ENCODE data around the gene C1QTNF12.
A peak's percentile ranks its signal among the peaks of the same experiment; 100 is the strongest.

The C1QTNF12 gene

GRCh38 chr1:1234180-1234808 lies 12.2 kb downstream of the C1QTNF12 start:
- WGBS, 2 experiments, result 95% methylated on average over 28 of the region's 28 CpGs
- Histone ChIP-seq H3K9me3 (ENCODE audit: control insufficient read depth, low read length) (no peaks in the 10 kb centered on the region), H3K4me1 (ENCODE audit: control insufficient read depth, insufficient read depth, low read length) (peaks cover 14% of the 10 kb centered on the region), H3K36me3 (ENCODE audit: control insufficient read depth, insufficient read depth, low read length) (no peaks in the 10 kb centered on the region), H3K27me3 (ENCODE audit: control insufficient read depth, insufficient read depth, low read length, poor library complexity, severe bottlenecking) (no peaks in the 10 kb centered on the region), H3K27ac (ENCODE audit: insufficient read depth, low read depth, low read length, poor library complexity, severe bottlenecking) (no peak overlapping the region), H3K4me3 (ENCODE audit: insufficient read depth, low read depth, low read length) (no peak overlapping the region)

DNA sequence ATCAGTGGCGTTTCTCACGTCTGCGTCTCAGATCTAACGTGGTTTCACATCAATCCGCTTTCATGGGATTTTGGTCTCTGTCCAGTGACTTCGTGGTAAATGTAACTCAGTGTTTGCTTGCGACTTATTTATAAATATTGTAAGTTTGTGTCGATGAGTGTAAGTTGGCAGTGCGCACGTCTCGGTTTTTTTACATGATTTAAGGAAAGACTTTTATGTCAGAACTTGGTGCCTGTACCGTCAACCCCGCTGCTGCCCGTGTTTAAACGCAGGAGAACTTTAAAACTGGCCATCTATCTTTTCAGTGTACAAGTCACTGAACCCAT lies 13.0 kb downstream of the C1QTNF12 start:
- Histone ChIP-seq H3K9me3 (ENCODE audit: control insufficient read depth, low read length) (no peaks in the 10 kb centered on the region), H3K4me3 (ENCODE audit: insufficient read depth, low read depth, low read length) (peak overlapping the region; percentile 22), H3K27me3 (ENCODE audit: control insufficient read depth, insufficient read depth, low read length, poor library complexity, severe bottlenecking) (no peaks in the 10 kb centered on the region), H3K36me3 (ENCODE audit: control insufficient read depth, insufficient read depth, low read length) (no peaks in the 10 kb centered on the region), H3K27ac (ENCODE audit: insufficient read depth, low read depth, low read length, poor library complexity, severe bottlenecking) (no peak overlapping the region), H3K4me1 (ENCODE audit: control insufficient read depth, insufficient read depth, low read length) (peaks cover 14% of the 10 kb centered on the region)
- WGBS, 2 experiments, result 95% methylated on average over 15 of the region's 15 CpGs

GRCh38 chr1:1232796-1233566 lies 13.5 kb downstream of the C1QTNF12 start:
- WGBS, 2 experiments, result 96 to 97% methylated on average over 98 of the region's 98 CpGs
- no peaks in the 10 kb centered on the region for H3K27me3 ChIP-seq (ENCODE audit: control insufficient read depth, insufficient read depth, low read length, poor library complexity, severe bottlenecking)
- H3K36me3 ChIP-seq (ENCODE audit: control insufficient read depth, insufficient read depth, low read length), result no peaks in the 10 kb centered on the region
- H3K9me3 ChIP-seq (ENCODE audit: control insufficient read depth, low read length), result no peaks in the 10 kb centered on the region
- H3K27ac ChIP-seq (ENCODE audit: insufficient read depth, low read depth, low read length, poor library complexity, severe bottlenecking), result no peak overlapping the region
- peak overlapping the region; percentile 22 for H3K4me3 ChIP-seq (ENCODE audit: insufficient read depth, low read depth, low read length)
- peaks cover 14% of the 10 kb centered on the region for H3K4me1 ChIP-seq (ENCODE audit: control insufficient read depth, insufficient read depth, low read length)

- Histone ChIP-seq H3K27me3 (ENCODE audit: control insufficient read depth, insufficient read depth, low read length, poor library complexity, severe bottlenecking) (no peaks in the 10 kb centered on the region), H3K9me3 (ENCODE audit: control insufficient read depth, low read length) (no peaks in the 10 kb centered on the region), H3K36me3 (ENCODE audit: control insufficient read depth, insufficient read depth, low read length) (no peaks in the 10 kb centered on the region), H3K4me3 (ENCODE audit: insufficient read depth, low read depth, low read length) (peak within 1 kb of the TSS; percentile 85), H3K27ac (ENCODE audit: insufficient read depth, low read depth, low read length, poor library complexity, severe bottlenecking) (no peak within 1 kb of the TSS), H3K4me1 (ENCODE audit: control insufficient read depth, insufficient read depth, low read length) (peaks cover 14% of the 10 kb centered on the region)
- 24 to 25% methylated on average over 100 of the region's 100 CpGs for WGBS, 2 experiments
Observed at GRCh38 chr1:1232208-1232795, 14.2 kb downstream of the C1QTNF12 start, which contains the start of gene B3GALT6. Gene B3GALT6, plus strand, starts transcription at chr1:1232237. Its CDS starts 42 bp downstream, at chr1:1232279.

DNA sequence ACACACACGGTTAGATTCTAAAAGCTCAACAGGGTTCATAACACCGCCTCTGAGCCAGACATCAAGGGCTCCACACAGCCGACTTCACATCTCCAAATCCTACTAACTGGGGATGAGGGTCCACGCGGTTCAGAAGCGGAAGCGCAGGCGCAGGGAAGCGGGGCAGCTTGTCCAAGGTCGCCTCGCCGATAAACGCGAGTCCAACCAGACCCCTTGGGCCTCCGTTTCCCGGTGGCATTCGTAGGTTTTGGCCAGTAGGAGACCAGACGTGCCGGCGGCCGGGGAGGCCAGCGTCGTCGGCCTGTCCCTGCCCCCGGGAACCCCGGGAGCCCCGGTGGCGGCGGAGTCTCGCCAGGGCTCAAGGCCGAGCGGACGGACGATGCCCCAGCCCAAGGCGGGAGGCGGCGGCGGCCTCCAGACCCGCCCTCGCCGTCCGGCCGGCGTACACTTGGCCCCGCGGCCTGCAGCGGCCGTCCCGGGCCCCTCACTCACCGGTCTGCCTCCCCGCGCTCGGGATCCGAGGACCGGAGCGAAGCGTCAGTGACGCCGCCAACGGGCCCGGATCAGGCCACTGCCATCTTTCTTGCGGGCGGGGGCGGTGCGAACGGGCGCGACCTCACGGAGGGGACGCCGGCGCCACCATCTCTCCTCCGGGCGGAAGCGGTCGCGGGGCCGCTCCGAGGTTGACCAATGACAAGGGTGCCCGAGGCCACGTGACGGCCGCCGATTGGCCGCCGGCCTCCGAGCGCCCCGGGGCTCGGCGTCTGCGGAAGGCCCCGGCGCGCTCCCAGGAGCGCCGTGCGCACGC lies 14.9 kb downstream of the C1QTNF12 start, which contains the start of gene SDF4:
Gene SDF4, minus strand, starts transcription at position 602 of the 808 bp plus-strand sequence. CDS start 3,229 bp downstream, outside the sequence.
- H3K27ac ChIP-seq (ENCODE audit: insufficient read depth, low read depth, low read length, poor library complexity, severe bottlenecking), result no peak within 1 kb of the TSS
- H3K4me1 ChIP-seq (ENCODE audit: control insufficient read depth, insufficient read depth, low read length), result peaks cover 9% of the 10 kb centered on the region
- H3K36me3 ChIP-seq (ENCODE audit: control insufficient read depth, insufficient read depth, low read length), result no peaks in the 10 kb centered on the region
- no peaks in the 10 kb centered on the region for H3K9me3 ChIP-seq (ENCODE audit: control insufficient read depth, low read length)
- WGBS, 2 experiments, result 0% methylated on average over 99 of the region's 99 CpGs
- H3K4me3 ChIP-seq (ENCODE audit: insufficient read depth, low read depth, low read length), result peak within 1 kb of the TSS; percentile 85
- H3K27me3 ChIP-seq (ENCODE audit: control insufficient read depth, insufficient read depth, low read length, poor library complexity, severe bottlenecking), result no peaks in the 10 kb centered on the region

GRCh38 chr1:1230656-1231399 lies 15.7 kb downstream of the C1QTNF12 start:
- WGBS, 2 experiments, result 37 to 39% methylated on average over 24 of the region's 24 CpGs
- Histone ChIP-seq H3K36me3 (ENCODE audit: control insufficient read depth, insufficient read depth, low read length) (no peaks in the 10 kb centered on the region), H3K9me3 (ENCODE audit: control insufficient read depth, low read length) (no peaks in the 10 kb centered on the region), H3K4me1 (ENCODE audit: control insufficient read depth, insufficient read depth, low read length) (peaks cover 8% of the 10 kb centered on the region), H3K4me3 (ENCODE audit: insufficient read depth, low read depth, low read length) (peak overlapping the region; percentile 85), H3K27me3 (ENCODE audit: control insufficient read depth, insufficient read depth, low read length, poor library complexity, severe bottlenecking) (no peaks in the 10 kb centered on the region), H3K27ac (ENCODE audit: insufficient read depth, low read depth, low read length, poor library complexity, severe bottlenecking) (no peak overlapping the region)

DNA sequence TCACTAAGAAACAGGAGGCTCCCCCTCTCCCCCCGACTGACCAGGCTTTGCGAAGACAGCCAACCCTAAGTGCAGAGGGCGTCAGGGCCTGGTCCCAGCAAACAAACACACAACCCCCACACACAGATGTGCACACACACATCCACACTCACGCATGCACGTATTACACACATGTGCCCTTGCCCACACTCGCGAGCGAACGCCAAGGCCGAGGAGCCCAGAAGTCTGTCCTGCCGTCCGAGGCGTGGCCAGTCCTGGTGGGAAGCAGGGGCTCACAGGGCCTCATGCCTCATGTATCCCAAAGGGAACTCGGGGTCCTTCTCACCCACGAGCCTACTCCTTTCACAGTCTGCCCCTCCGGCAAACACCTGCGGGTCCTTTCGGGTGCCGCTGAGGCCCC lies 16.8 kb downstream of the C1QTNF12 start:
- peaks cover 8% of the 10 kb centered on the region for H3K4me1 ChIP-seq (ENCODE audit: control insufficient read depth, insufficient read depth, low read length)
- no peak overlapping the region for H3K27ac ChIP-seq (ENCODE audit: insufficient read depth, low read depth, low read length, poor library complexity, severe bottlenecking)
- WGBS, 2 experiments, result 95% methylated on average over 19 of the region's 19 CpGs
- no peak overlapping the region for H3K4me3 ChIP-seq (ENCODE audit: insufficient read depth, low read depth, low read length)
- no peaks in the 10 kb centered on the region for H3K9me3 ChIP-seq (ENCODE audit: control insufficient read depth, low read length)
- H3K27me3 ChIP-seq (ENCODE audit: control insufficient read depth, insufficient read depth, low read length, poor library complexity, severe bottlenecking), result no peaks in the 10 kb centered on the region
- no peaks in the 10 kb centered on the region for H3K36me3 ChIP-seq (ENCODE audit: control insufficient read depth, insufficient read depth, low read length)

- Histone ChIP-seq H3K27me3 (ENCODE audit: control insufficient read depth, insufficient read depth, low read length, poor library complexity, severe bottlenecking) (no peaks in the 10 kb centered on the region), H3K27ac (ENCODE audit: insufficient read depth, low read depth, low read length, poor library complexity, severe bottlenecking) (no peak overlapping the region), H3K4me3 (ENCODE audit: insufficient read depth, low read depth, low read length) (no peak overlapping the region), H3K36me3 (ENCODE audit: control insufficient read depth, insufficient read depth, low read length) (no peaks in the 10 kb centered on the region), H3K4me1 (ENCODE audit: control insufficient read depth, insufficient read depth, low read length) (peaks cover 8% of the 10 kb centered on the region), H3K9me3 (ENCODE audit: control insufficient read depth, low read length) (no peaks in the 10 kb centered on the region)
- WGBS, 2 experiments, result 95 to 96% methylated on average over 28 of the region's 28 CpGs
Observed at GRCh38 chr1:1228596-1229321, 17.8 kb downstream of the C1QTNF12 start.

GRCh38 chr1:1228187-1228586 lies 18.3 kb downstream of the C1QTNF12 start:
- Histone ChIP-seq H3K4me1 (ENCODE audit: control insufficient read depth, insufficient read depth, low read length) (peaks cover 5% of the 10 kb centered on the region), H3K27me3 (ENCODE audit: control insufficient read depth, insufficient read depth, low read length, poor library complexity, severe bottlenecking) (no peaks in the 10 kb centered on the region), H3K36me3 (ENCODE audit: control insufficient read depth, insufficient read depth, low read length) (peaks cover 2% of the 10 kb centered on the region), H3K9me3 (ENCODE audit: control insufficient read depth, low read length) (no peaks in the 10 kb centered on the region), H3K4me3 (ENCODE audit: insufficient read depth, low read depth, low read length) (no peak overlapping the region), H3K27ac (ENCODE audit: insufficient read depth, low read depth, low read length, poor library complexity, severe bottlenecking) (no peak overlapping the region)
- WGBS, 2 experiments, result 96% methylated on average over 30 of the region's 30 CpGs

Data from ectodermal cell (in vitro differentiated cells).